ENCODE measurements around the gene AKT3.

DNA sequence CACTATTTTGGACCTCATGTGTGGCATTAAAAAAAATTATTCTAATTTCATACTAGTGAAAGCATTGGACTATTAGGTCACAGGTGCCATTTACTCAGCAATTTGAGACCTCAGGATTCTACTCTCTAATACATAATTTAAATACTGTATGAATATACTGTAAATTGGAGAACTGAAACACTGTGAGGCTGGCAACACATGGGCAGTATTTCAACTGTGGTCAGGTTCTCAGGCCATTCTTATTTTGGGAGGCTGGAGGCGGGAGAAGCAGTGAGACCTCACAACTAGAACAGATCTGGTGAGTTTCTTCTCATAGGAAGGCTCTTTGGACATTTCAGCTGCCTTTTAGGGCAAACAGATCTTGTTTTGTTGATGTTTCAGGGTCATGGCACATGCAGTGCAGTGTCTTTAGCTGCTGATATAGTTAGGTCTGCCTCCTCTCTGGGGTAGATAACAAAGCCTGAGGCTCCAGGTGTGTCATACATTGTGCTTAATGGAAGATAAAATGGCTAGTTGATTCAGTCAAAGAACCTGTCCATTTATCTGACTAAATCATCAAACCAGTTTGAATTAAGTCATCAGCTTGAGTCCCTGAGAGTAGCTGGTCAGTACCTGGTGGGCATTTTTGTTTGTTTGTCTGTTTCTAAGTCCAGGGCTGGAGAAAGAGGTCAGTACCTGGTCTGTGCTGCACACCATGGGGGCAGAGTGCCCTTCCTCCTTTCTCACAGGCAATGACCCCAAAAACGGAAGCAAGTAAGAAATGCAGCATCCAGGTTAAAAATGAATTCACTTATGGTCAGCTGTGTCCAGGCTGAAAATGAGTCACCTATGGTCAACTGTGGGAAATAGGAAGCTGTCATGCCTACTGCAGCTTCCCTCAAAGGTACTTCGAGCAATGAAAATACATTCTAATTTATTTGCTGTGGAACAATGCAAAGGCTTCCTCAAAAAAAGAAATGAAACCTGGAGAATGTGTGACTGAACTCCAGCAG lies 378.0 kb downstream of the AKT3 start:
- TF ChIP-seq, protein P1, sequence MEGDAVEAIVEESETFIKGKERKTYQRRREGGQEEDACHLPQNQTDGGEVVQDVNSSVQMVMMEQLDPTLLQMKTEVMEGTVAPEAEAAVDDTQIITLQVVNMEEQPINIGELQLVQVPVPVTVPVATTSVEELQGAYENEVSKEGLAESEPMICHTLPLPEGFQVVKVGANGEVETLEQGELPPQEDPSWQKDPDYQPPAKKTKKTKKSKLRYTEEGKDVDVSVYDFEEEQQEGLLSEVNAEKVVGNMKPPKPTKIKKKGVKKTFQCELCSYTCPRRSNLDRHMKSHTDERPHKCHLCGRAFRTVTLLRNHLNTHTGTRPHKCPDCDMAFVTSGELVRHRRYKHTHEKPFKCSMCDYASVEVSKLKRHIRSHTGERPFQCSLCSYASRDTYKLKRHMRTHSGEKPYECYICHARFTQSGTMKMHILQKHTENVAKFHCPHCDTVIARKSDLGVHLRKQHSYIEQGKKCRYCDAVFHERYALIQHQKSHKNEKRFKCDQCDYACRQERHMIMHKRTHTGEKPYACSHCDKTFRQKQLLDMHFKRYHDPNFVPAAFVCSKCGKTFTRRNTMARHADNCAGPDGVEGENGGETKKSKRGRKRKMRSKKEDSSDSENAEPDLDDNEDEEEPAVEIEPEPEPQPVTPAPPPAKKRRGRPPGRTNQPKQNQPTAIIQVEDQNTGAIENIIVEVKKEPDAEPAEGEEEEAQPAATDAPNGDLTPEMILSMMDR (IDR thresholded peaks at IDR 0.05; ENCODE audit: low read length) = no peak
- TF ChIP-seq EZH2 (optimal IDR thresholded peaks at IDR 0.05; ENCODE audit: low read depth, low read length) (no peak), EZH2phosphoT487 (IDR thresholded peaks at IDR 0.05; ENCODE audit: low read length) (no peak)

Measured in MM.1S (cell line).